ENCODE measurements around the gene MAP6.

Gene MAP6

GRCh38 chr11:75592715-75593114 lies 76.1 kb downstream of the MAP6 start:
- in situ Hi-C loops (cut with MboI; ENCODE audit: low pct_unique_long_range_greater_than_20kb, low sequenced_read_pairs, unreplicated experiment): no loop called here
- TF ChIP-seq, protein P1, sequence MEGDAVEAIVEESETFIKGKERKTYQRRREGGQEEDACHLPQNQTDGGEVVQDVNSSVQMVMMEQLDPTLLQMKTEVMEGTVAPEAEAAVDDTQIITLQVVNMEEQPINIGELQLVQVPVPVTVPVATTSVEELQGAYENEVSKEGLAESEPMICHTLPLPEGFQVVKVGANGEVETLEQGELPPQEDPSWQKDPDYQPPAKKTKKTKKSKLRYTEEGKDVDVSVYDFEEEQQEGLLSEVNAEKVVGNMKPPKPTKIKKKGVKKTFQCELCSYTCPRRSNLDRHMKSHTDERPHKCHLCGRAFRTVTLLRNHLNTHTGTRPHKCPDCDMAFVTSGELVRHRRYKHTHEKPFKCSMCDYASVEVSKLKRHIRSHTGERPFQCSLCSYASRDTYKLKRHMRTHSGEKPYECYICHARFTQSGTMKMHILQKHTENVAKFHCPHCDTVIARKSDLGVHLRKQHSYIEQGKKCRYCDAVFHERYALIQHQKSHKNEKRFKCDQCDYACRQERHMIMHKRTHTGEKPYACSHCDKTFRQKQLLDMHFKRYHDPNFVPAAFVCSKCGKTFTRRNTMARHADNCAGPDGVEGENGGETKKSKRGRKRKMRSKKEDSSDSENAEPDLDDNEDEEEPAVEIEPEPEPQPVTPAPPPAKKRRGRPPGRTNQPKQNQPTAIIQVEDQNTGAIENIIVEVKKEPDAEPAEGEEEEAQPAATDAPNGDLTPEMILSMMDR (IDR thresholded peaks at IDR 0.05; ENCODE audit: extremely low read depth, insufficient read depth, missing control alignments): no peak
- no peak for DNase-seq (ENCODE audit: low spot score)

DNA sequence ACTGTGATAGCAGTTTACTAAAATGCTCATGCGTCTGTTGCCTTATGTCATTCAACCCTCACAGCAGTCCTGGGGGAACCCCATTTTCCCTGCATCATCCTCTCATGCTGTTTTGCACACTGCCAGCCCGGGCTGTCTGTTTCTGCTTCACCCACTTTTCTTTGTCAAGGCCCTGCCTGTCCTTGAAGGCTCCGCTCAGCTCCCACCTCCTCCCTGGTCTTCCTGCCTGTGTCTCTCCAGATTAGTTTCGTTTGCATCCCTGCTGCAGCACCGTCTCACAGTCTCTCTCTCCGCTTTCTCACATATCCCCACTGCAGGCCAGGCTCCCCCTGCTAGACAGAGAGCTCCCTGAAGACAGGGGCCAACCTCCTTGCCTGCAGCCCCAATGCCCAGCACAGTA lies 76.9 kb downstream of the MAP6 start:
- no peak for DNase-seq (ENCODE audit: low spot score)
- in situ Hi-C loops (cut with MboI; ENCODE audit: low pct_unique_long_range_greater_than_20kb, low sequenced_read_pairs, unreplicated experiment): no loop called here
- TF ChIP-seq, protein P1 (IDR thresholded peaks at IDR 0.05; ENCODE audit: extremely low read depth, insufficient read depth, missing control alignments): no peak

- in situ Hi-C loops (cut with MboI; ENCODE audit: low pct_unique_long_range_greater_than_20kb, low sequenced_read_pairs, unreplicated experiment): no loop called here
- TF ChIP-seq, protein P1 (IDR thresholded peaks at IDR 0.05; ENCODE audit: extremely low read depth, insufficient read depth, missing control alignments): no peak
- no peak for DNase-seq (ENCODE audit: low spot score)
Observed at GRCh38 chr11:75591371-75591770, 77.5 kb downstream of the MAP6 start.

- DNase-seq (ENCODE audit: low spot score): no peak
- in situ Hi-C loops (cut with MboI; ENCODE audit: low pct_unique_long_range_greater_than_20kb, low sequenced_read_pairs, unreplicated experiment): no loop called here
- TF ChIP-seq, protein P1 (IDR thresholded peaks at IDR 0.05; ENCODE audit: extremely low read depth, insufficient read depth, missing control alignments): no peak
Observed at GRCh38 chr11:75589933-75590332, 78.9 kb downstream of the MAP6 start.

GRCh38 chr11:75589051-75589450 lies 79.8 kb downstream of the MAP6 start:
- TF ChIP-seq, protein P1 (IDR thresholded peaks at IDR 0.05; ENCODE audit: extremely low read depth, insufficient read depth, missing control alignments): no peak
- no peak for DNase-seq (ENCODE audit: low spot score)
- in situ Hi-C loops (cut with MboI; ENCODE audit: low pct_unique_long_range_greater_than_20kb, low sequenced_read_pairs, unreplicated experiment): no loop called here

- TF ChIP-seq, protein P1 (IDR thresholded peaks at IDR 0.05; ENCODE audit: extremely low read depth, insufficient read depth, missing control alignments): no peak
- DNase-seq (ENCODE audit: low spot score): no peak
- in situ Hi-C loops (cut with MboI; ENCODE audit: low pct_unique_long_range_greater_than_20kb, low sequenced_read_pairs, unreplicated experiment): no loop called here
Observed at GRCh38 chr11:75588051-75588481, 80.8 kb downstream of the MAP6 start.

GRCh38 chr11:75586395-75586794 lies 82.4 kb downstream of the MAP6 start:
- in situ Hi-C loops (cut with MboI; ENCODE audit: low pct_unique_long_range_greater_than_20kb, low sequenced_read_pairs, unreplicated experiment): no loop called here
- TF ChIP-seq, protein P1 (IDR thresholded peaks at IDR 0.05; ENCODE audit: extremely low read depth, insufficient read depth, missing control alignments): no peak
- no peak for DNase-seq (ENCODE audit: low spot score)

Data from GM13977 (cell line).